SKM-1 treated with dmso at 0.1 percent for 144 hours (cell line): Measurements from ENCODE around the gene REXO4.
"Not testable (repeated sequence)": the region's sequence is repeated elsewhere in the genome, so short reads cannot be mapped to it uniquely, and the experiment has no call there.

Source experiments
- DNase-seq: peaks from one replicate; lab custom pipeline; 2025; ENCODE audit not compliant: unreplicated experiment; lab: John Stamatoyannopoulos, UW

REXO4 gene

GRCh38 chr9:133451865-133452264, 34.1 kb upstream of the REXO4 start:
- DNase-seq, result not testable (repeated sequence)

GRCh38 chr9:133449760-133450159, 31.9 kb upstream of the REXO4 start:
- DNase-seq, result no peak

- no peak for DNase-seq
These were observed 30.7 kb upstream of the REXO4 start for GRCh38 chr9:133448487-133448972.

- DNase-seq, result no peak
These were observed 27.6 kb upstream of the REXO4 start for GRCh38 chr9:133445293-133445969.

GRCh38 chr9:133443982-133444381, 26.2 kb upstream of the REXO4 start:
- DNase-seq, result no peak

- no peak for DNase-seq
These were observed 25.4 kb upstream of the REXO4 start for GRCh38 chr9:133443248-133443647.

- DNase-seq, result no peak
These were observed 23.8 kb upstream of the REXO4 start for GRCh38 chr9:133441571-133441970.

GRCh38 chr9:133440874-133441273, 23.1 kb upstream of the REXO4 start:
- no peak for DNase-seq

- no peak for DNase-seq
These were observed 21.5 kb upstream of the REXO4 start for GRCh38 chr9:133439337-133439736.

- no peak for DNase-seq
These were observed 20.1 kb upstream of the REXO4 start for GRCh38 chr9:133437753-133438531.

- no peak for DNase-seq
These were observed 18.9 kb upstream of the REXO4 start for GRCh38 chr9:133436681-133437080.

- DNase-seq, result no peak
These were observed 15.6 kb upstream of the REXO4 start for GRCh38 chr9:133433351-133433843.

GRCh38 chr9:133430244-133430643, 12.4 kb upstream of the REXO4 start:
- peak; percentile 31 for DNase-seq

GRCh38 chr9:133429641-133430161, 11.9 kb upstream of the REXO4 start:
- DNase-seq, result no peak

- DNase-seq, result no peak
These were observed 11.4 kb upstream of the REXO4 start for GRCh38 chr9:133429214-133429613.

GRCh38 chr9:133428617-133429101, 10.8 kb upstream of the REXO4 start:
- no peak for DNase-seq

- no peak for DNase-seq
These were observed 10.0 kb upstream of the REXO4 start for GRCh38 chr9:133427658-133428348.

- DNase-seq, result no peak
These were observed 8.2 kb upstream of the REXO4 start for GRCh38 chr9:133426011-133426410.

GRCh38 chr9:133425049-133425632, 7.3 kb upstream of the REXO4 start:
- DNase-seq, result no peak

GRCh38 chr9:133424187-133424586, 6.4 kb upstream of the REXO4 start:
- no peak for DNase-seq

GRCh38 chr9:133423216-133423615, 5.4 kb upstream of the REXO4 start:
- DNase-seq, result no peak
